ENCODE measurements around the gene SRP68. TPM values are rescaled to one million over a fixed set of nuclear protein-coding genes. Genes with fewer than 3 reads are reported as not detected.

Gene SRP68
- total RNA-seq, result 39.3 and 53.4 TPM in 2 replicates

GRCh38 chr17:76072148-76072858, at the start of gene SRP68:
SRP68 (minus strand) TSS chr17:76072517; CDS start chr17:76072491, 26 bp downstream.

GRCh38 chr17:76103274-76104139, 31.2 kb upstream of the SRP68 start, which contains the start of gene EXOC7:
EXOC7 (minus strand) TSS chr17:76103787; CDS start chr17:76103692, 95 bp downstream.

DNA sequence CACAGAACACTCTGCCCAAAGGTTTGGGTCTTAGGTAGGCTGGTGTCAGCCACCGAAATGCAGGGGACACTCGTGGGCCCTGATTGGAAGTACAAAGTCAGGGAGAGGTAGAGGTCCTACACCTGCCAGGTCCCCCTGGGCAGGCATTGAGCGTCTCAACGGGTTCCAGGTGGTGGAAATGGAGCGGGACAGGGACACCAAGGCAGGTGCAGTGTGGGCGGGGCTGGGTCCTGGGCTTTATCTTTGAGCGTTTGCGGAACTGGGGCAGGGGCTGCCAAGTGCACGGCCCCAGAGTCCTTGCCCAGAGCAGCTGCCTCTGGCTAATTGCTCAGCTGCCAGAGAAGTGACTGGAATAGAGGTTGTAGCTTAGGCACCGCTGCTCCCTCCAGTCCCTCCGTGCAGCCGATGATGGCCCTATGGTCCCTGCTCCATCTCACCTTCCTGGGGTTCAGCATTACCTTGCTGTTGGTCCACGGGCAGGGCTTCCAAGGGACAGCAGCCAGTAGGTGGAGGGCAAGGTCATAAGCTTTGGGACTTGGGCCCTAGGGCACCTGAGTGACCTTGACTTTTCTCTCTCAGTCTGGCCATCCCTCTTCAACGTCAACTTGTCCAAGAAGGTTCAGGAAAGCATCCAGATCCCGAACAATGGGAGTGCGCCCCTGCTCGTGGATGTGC, 6.7 kb upstream of the SRP68 start, which contains the start of gene ZACN:
Gene ZACN, plus strand, starts transcription at position 323 of the 675 bp plus-strand sequence. Its CDS starts 83 bp downstream, at position 406.

GRCh38 chr17:76074390-76075363, 2.4 kb upstream of the SRP68 start, which contains the start of gene GALR2:
GALR2 (plus strand) TSS chr17:76074781; CDS start chr17:76074884, 103 bp downstream.

DNA sequence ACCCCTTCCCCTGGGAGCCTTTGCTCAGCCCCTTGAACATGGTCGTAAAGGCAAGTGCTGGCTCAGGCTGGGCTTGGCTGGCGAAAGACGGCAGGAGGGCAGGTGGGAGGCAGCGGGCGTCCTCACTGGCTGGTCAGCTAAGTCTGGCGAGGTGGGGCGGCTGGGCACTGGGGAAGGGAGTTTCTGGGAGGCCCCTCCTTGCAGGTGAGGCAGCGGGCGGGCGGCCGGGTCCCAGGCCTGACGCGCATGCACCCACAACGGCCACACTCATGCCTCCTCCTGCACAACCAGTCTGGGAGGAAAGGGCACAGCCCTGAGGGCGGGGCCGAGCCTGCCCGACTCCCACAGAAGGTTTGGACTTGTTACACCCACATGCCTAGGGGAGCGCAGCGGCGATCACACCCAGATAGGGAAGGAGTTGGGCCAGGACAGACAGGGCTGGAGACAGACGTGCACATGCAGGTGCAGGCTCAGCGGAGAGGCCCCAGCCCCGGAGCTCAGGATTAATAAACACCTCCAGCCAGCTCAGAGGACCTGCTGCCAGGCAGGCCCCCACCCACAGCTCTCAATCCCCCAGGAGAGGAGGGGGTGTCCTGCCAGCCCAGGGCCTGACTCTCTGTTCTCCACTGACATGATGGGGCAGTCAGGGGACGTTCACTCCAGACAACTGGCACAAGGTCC, 45.0 kb downstream of the SRP68 start, which contains the start of gene EVPL:
Gene EVPL, minus strand, starts transcription at position 148 of the 681 bp plus-strand sequence. Its CDS starts 108 bp downstream, at position 40.

DNA sequence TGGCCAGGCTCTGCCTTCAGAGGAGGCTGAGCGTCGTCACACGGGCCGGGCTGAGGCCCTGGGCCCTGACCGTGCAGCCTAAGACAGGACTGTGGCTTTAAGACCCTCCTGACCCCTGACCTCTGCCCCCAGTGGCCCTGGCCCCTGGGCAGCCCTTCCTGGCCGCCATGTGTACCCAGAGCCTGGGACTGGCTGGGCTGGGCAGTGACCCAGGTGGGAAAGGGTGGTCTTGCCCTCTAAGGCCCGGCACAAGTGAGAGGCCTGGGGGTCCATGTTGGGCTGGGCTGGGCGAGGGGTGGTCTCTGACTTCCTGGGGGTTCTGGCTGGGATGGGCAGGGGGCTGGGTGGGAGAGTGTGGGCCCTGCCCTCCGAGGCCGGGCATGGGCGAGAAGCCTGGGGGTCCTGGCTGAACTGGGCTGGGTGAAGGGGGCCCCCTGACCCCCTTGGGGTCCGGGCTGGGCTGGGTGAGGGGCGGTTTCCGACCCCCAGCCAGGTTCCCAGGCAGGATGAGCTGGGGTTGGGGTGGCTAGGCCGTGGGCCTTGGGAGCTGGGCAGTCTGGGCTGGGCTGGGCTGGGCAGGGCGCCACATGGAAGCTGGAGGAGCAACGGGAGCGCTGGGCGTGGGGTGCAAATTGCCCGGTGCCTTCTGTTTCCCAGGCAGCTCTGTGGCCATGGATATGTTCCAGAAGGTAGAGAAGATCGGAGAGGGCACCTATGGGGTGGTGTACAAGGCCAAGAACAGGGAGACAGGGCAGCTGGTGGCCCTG, 71.4 kb downstream of the SRP68 start, which contains the start of gene CDK3:
Gene CDK3, plus strand, starts transcription at position 101 of the 767 bp plus-strand sequence. Its CDS starts 571 bp downstream, at position 672.

Other genes with a start within 250 kb of the SRP68 start
- 9.6 and 10.1 TPM in 2 replicates for gene UNC13D, start 228.1 kb downstream of the SRP68 start, total RNA-seq
- 39.0 and 54.4 TPM in 2 replicates for gene WBP2, start 217.2 kb downstream of the SRP68 start, total RNA-seq
- 29.3 and 32.2 TPM in 2 replicates for gene TRIM47, start 193.9 kb downstream of the SRP68 start, total RNA-seq
- gene TRIM65, start 175.6 kb downstream of the SRP68 start, total RNA-seq, result 28.1 and 28.6 TPM in 2 replicates
- 31.9 and 35.0 TPM in 2 replicates for gene MRPL38, start 167.6 kb downstream of the SRP68 start, total RNA-seq
- gene FBF1, start 131.5 kb downstream of the SRP68 start, total RNA-seq, result 10.6 and 11.6 TPM in 2 replicates
- gene ACOX1, start 93.4 kb downstream of the SRP68 start, total RNA-seq, result 30.5 and 33.6 TPM in 2 replicates
- gene TEN1, start 93.3 kb downstream of the SRP68 start, total RNA-seq, result 13.0 and 20.4 TPM in 2 replicates
- gene CDK3, start 71.7 kb downstream of the SRP68 start, total RNA-seq, result 0.56 TPM in 1 of 2 replicates, not detected in the other
- gene EVPL, start 45.2 kb downstream of the SRP68 start, total RNA-seq, result 101 and 120 TPM in 2 replicates
- gene GALR2, start 2.3 kb upstream of the SRP68 start, total RNA-seq, result 0.14 and 0.78 TPM in 2 replicates
- not detected in 2 replicates for gene ZACN, start 6.7 kb upstream of the SRP68 start, total RNA-seq
- gene EXOC7, start 31.3 kb upstream of the SRP68 start, total RNA-seq, result 36.3 and 55.8 TPM in 2 replicates
- gene FOXJ1, start 68.7 kb upstream of the SRP68 start, total RNA-seq, result not detected in 2 replicates
- gene RNF157, start 168.0 kb upstream of the SRP68 start, total RNA-seq, result 0.07 and 1.4 TPM in 2 replicates
- 11.7 and 13.0 TPM in 2 replicates for gene UBALD2, start 192.8 kb upstream of the SRP68 start, total RNA-seq
- gene QRICH2, start 235.8 kb upstream of the SRP68 start, total RNA-seq, result 0.78 and 1.3 TPM in 2 replicates